ENCODE measurements around the gene PPP2R2B. TPM values are rescaled to one million over a fixed set of nuclear protein-coding genes. Genes with fewer than 3 reads are reported as not detected.

The PPP2R2B gene
- total RNA-seq, 4 donors from 2014 or later: 0.20 to 1.9 (median 1.3) TPM

- no peak overlapping the region for H3K27ac ChIP-seq
- no peak overlapping the region for H3K4me3 ChIP-seq
- intact Hi-C loops (cut with DNase I; ENCODE audit: low total_unique reads): no loop called here
- in situ Hi-C loops (cut with MboI; ENCODE audit: low pct_ligation_motif_present in 1 of 4, low pct_unique_long_range_greater_than_20kb in 1 of 4, low sequenced_read_pairs in 3 of 4): no loop called here
- no peaks in the 10 kb centered on the region for H3K27me3 ChIP-seq
- peaks cover 0 to 3% of the 10 kb centered on the region in 2 donors for H3K9me3 ChIP-seq
- H3K4me1 ChIP-seq: no peaks in the 10 kb centered on the region
- H3K36me3 ChIP-seq: no peaks in the 10 kb centered on the region
- WGBS, 2 donors (ENCODE audit: low coverage in 1 of 2): 74 to 75% methylated on average over 3 of the region's 3 CpGs
- DNase-seq: no peak
- TF ChIP-seq POLR2AphosphoS5 (IDR thresholded peaks at IDR 0.05) (no peak), EP300 (IDR thresholded peaks at IDR 0.05; ENCODE audit: low read depth) (no peak), POLR2A (IDR thresholded peaks at IDR 0.05) (no peak), CTCF (IDR thresholded peaks at IDR 0.05) (no peak)
Observed at GRCh38 chr5:146902471-146902870, 23.9 kb upstream of the PPP2R2B start.

- in situ Hi-C loops (cut with MboI; ENCODE audit: low pct_ligation_motif_present in 1 of 4, low pct_unique_long_range_greater_than_20kb in 1 of 4, low sequenced_read_pairs in 3 of 4) (no loop called here), intact Hi-C loops (cut with DNase I; ENCODE audit: low total_unique reads) (no loop called here)
- TF ChIP-seq POLR2AphosphoS5 (IDR thresholded peaks at IDR 0.05) (no peak), CTCF (IDR thresholded peaks at IDR 0.05) (no peak), POLR2A (IDR thresholded peaks at IDR 0.05) (no peak), EP300 (IDR thresholded peaks at IDR 0.05; ENCODE audit: low read depth) (no peak)
- Histone ChIP-seq H3K27ac (no peak overlapping the region), H3K9me3 (peaks cover 0 to 3% of the 10 kb centered on the region in 2 donors), H3K36me3 (no peaks in the 10 kb centered on the region), H3K27me3 (no peaks in the 10 kb centered on the region), H3K4me3 (no peak overlapping the region), H3K4me1 (no peaks in the 10 kb centered on the region)
- no peak for DNase-seq
- WGBS, 2 donors (ENCODE audit: low coverage in 1 of 2): 84 to 85% methylated on average over 2 to 3 of the region's 3 CpGs
Observed at GRCh38 chr5:146897061-146897460, 18.5 kb upstream of the PPP2R2B start.

GRCh38 chr5:146894753-146895521 is 16.4 kb upstream of the PPP2R2B start:
- WGBS, 2 donors (ENCODE audit: low coverage in 1 of 2): 75 to 83% methylated on average over 2 to 4 of the region's 4 CpGs
- Histone ChIP-seq H3K27ac (no peak overlapping the region), H3K9me3 (peaks cover 0 to 3% of the 10 kb centered on the region in 2 donors), H3K4me1 (no peaks in the 10 kb centered on the region), H3K36me3 (no peaks in the 10 kb centered on the region), H3K27me3 (no peaks in the 10 kb centered on the region), H3K4me3 (no peak overlapping the region)
- TF ChIP-seq EP300 (IDR thresholded peaks at IDR 0.05; ENCODE audit: low read depth) (no peak), POLR2AphosphoS5 (IDR thresholded peaks at IDR 0.05) (no peak), POLR2A (IDR thresholded peaks at IDR 0.05) (no peak), CTCF (IDR thresholded peaks at IDR 0.05) (no peak)
- in situ Hi-C loops (cut with MboI; ENCODE audit: low pct_ligation_motif_present in 1 of 4, low pct_unique_long_range_greater_than_20kb in 1 of 4, low sequenced_read_pairs in 3 of 4): no loop called here
- intact Hi-C loops (cut with DNase I; ENCODE audit: low total_unique reads): no loop called here
- no peak for DNase-seq

GRCh38 chr5:146893991-146894390 is 15.4 kb upstream of the PPP2R2B start:
- no peaks in the 10 kb centered on the region for H3K4me1 ChIP-seq
- H3K27ac ChIP-seq: no peak overlapping the region
- no peaks in the 10 kb centered on the region for H3K36me3 ChIP-seq
- in situ Hi-C loops (cut with MboI; ENCODE audit: low pct_ligation_motif_present in 1 of 4, low pct_unique_long_range_greater_than_20kb in 1 of 4, low sequenced_read_pairs in 3 of 4) (no loop called here), intact Hi-C loops (cut with DNase I; ENCODE audit: low total_unique reads) (no loop called here)
- DNase-seq: no peak
- no peaks in the 10 kb centered on the region for H3K27me3 ChIP-seq
- peaks cover 0 to 3% of the 10 kb centered on the region in 2 donors for H3K9me3 ChIP-seq
- WGBS, 2 donors (ENCODE audit: low coverage in 1 of 2): 80 to 96% methylated on average over 3 of the region's 3 CpGs
- no peak for TF ChIP-seq POLR2AphosphoS5 (IDR thresholded peaks at IDR 0.05)
- TF ChIP-seq CTCF (IDR thresholded peaks at IDR 0.05): no peak
- TF ChIP-seq EP300 (IDR thresholded peaks at IDR 0.05; ENCODE audit: low read depth): no peak
- TF ChIP-seq POLR2A (IDR thresholded peaks at IDR 0.05): no peak
- no peak overlapping the region for H3K4me3 ChIP-seq

Measured in transverse colon (tissue), 4 donors.